Activated CD4-positive, alpha-beta T cell treated with anti-CD3 and anti-CD28 coated beads, Interleukin-2, amount 10 ng/mL, durations not matched to agents 7 days and 5 days (primary cell): ENCODE measurements around the gene CTNNBIP1. TPM values are rescaled to one million over a fixed set of nuclear protein-coding genes. Genes with fewer than 3 reads are reported as not detected.
A peak's percentile ranks its signal among the peaks of the same experiment; 100 is the strongest.

Source experiments
- CTCF ChIA-PET: fragments of 350-600 bp; sonication (Branson Sonifier 250); formaldehyde crosslinking; loops from one replicate; lab custom pipeline; 2021; ENCODE audit warnings: antibody characterized with exemption; lab: Charles Lee
- POLR2A ChIA-PET: fragments of 350-600 bp; sonication (Branson Sonifier 250); formaldehyde crosslinking; loops from one replicate; lab custom pipeline; 2021; ENCODE audit warnings: antibody characterized with exemption; lab: Charles Lee
- DNase-seq: peaks from one replicate; pipeline ENCODE4 v3.0.0-alpha.2; 2020
- H3K27ac Mint-ChIP-seq: one replicate; pipeline ENCODE4 v1.8.0; 2021; ENCODE audit warnings: mild to moderate bottlenecking, moderate library complexity, mixed read lengths
- H3K27me3 Mint-ChIP-seq: one replicate; pipeline ENCODE4 v1.8.0; 2021; ENCODE audit warnings: mixed read lengths
- H3K36me3 Mint-ChIP-seq: one replicate; pipeline ENCODE4 v1.8.0; 2021; ENCODE audit warnings: low read depth, mixed read lengths
- H3K4me1 Mint-ChIP-seq: one replicate; pipeline ENCODE4 v1.8.0; 2021; ENCODE audit warnings: mixed read lengths
- H3K4me3 Mint-ChIP-seq: one replicate; pipeline ENCODE4 v1.8.0; 2021; ENCODE audit warnings: mild to moderate bottlenecking, moderate library complexity, mixed read lengths
- H3K9me3 Mint-ChIP-seq: one replicate; pipeline ENCODE4 v1.8.0; 2021; ENCODE audit warnings: mixed read lengths
- total RNA-seq, 2 experiments: library from RNA; stranded (reverse); gene quantifications; one replicate each; pipeline ENCODE4 v1.2.3, GENCODE V29; 2021

Gene CTNNBIP1
- total RNA-seq, 2 experiments from 2014 or later = 12.2 to 13.9 TPM

DNA sequence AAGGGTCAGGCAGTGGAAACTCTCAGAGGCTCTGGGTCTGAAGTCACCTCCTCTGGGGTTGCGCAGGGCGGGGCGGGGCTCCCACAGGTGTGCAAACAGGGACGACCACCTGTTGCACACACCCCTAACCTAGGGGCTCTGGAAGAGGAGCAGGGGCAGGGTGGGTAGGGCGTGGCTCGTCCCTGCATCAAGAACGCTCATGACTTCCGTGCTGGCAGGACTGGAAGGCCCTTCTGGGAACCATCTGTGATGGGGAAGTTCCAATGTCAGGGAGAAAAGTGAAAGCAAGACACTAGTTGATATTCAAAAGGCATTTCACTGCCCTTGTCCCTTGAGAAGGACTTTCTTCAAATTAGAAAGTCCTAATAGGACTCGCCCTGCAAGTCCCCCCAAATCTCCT, 64.2 kb downstream of the CTNNBIP1 start:
- no peaks in the 10 kb centered on the region for H3K9me3 Mint-ChIP-seq
- no peak for DNase-seq
- H3K27me3 Mint-ChIP-seq = no peaks in the 10 kb centered on the region
- POLR2A ChIA-PET = interaction anchor here (0.7 kb wide), 1 partner anchor 102 kb away, joined by 3 read pairs; no protein-coding TSS in a partner anchor
- CTCF ChIA-PET = no interaction called here
- H3K4me3 Mint-ChIP-seq = no peak overlapping the region
- H3K36me3 Mint-ChIP-seq = peaks cover 1% of the 10 kb centered on the region
- H3K27ac Mint-ChIP-seq = no peak overlapping the region
- peaks cover 16% of the 10 kb centered on the region for H3K4me1 Mint-ChIP-seq

DNA sequence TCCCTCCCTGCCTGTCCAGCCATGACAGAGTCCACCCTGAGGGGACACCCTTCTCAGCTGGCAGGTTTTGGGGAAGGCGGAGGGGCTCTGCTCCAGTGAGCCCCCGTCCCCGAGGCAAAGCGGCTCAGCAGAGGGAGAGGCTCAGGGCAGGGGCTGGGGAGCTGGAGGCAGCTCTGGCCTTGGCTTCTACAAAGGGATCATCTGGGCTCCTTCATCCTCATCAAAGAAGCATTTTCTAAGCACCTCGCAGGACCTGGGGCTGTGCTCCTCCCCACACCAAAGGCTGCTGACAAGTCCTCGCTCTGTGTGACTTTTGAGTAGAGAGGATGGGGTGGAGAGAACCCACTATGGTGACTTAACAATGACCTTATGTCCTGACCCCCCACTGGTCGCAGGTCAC, 65.3 kb downstream of the CTNNBIP1 start:
- ChIA-PET CTCF (interaction anchor here (1.1 to 2.5 kb wide), 2 partner anchors 13 to 18 kb away, joined by 4 to 6 read pairs; no protein-coding TSS in a partner anchor), POLR2A (no interaction called here)
- Mint-ChIP-seq H3K27me3 (no peaks in the 10 kb centered on the region), H3K36me3 (no peaks in the 10 kb centered on the region), H3K4me1 (peaks cover 6% of the 10 kb centered on the region), H3K4me3 (no peak overlapping the region), H3K9me3 (no peaks in the 10 kb centered on the region), H3K27ac (peak overlapping the region; percentile 25)
- DNase-seq = no peak

DNA sequence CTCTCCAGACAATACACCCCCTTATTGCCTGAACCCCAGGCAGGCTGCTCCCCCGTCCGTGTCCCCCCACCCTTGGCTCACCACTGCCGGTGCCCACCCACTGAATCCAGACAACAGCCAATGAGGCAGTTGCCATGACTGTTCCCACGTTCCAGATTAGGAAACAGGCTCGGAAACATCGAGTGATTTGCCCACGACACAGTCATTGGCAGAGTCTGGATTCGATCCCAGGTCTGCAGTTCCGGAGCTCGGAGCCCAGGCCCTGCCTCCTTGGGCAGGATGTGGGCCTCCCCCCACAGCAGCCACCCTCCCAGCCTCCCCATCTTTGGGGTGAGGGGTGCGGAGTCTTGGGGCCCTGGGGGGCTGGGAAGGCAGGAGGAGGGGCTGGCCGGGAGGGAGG, 66.0 kb downstream of the CTNNBIP1 start:
- no peak overlapping the region for H3K4me3 Mint-ChIP-seq
- CTCF ChIA-PET = interaction anchor here (1.1 to 2.5 kb wide), 2 partner anchors 14 to 18 kb away, joined by 4 to 6 read pairs; no protein-coding TSS in a partner anchor

DNA sequence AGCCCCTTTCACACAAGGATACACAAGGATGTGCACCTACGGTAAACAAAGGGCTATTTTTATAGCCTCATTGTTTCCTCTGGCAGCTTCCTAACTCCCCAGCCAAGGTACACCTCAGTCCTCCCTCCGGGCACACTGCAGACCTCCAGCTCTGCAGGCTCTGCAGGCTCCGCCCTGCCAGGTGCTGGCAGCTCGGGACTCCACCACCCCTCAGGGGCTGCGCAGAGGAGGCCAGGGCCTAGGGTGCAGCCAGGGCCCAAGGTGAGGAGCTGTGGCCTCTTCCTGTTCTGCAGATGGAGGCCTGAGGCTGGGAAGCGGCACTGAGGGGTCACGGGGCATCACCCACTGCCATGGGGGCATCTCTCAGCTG, 66.5 kb downstream of the CTNNBIP1 start:
- no peak for DNase-seq
- no peak overlapping the region for H3K27ac Mint-ChIP-seq
- ChIA-PET POLR2A (no interaction called here), CTCF (interaction anchor here (1.3 to 2.5 kb wide), 2 partner anchors 17 to 366 kb away, joined by 3 to 6 read pairs; no protein-coding TSS in a partner anchor)
- no peak overlapping the region for H3K4me3 Mint-ChIP-seq
- no peaks in the 10 kb centered on the region for H3K36me3 Mint-ChIP-seq
- no peaks in the 10 kb centered on the region for H3K27me3 Mint-ChIP-seq
- peaks cover 6% of the 10 kb centered on the region for H3K4me1 Mint-ChIP-seq
- H3K9me3 Mint-ChIP-seq = no peaks in the 10 kb centered on the region

More for the DNA sequence above, 66.0 kb downstream of the CTNNBIP1 start:
- H3K9me3 Mint-ChIP-seq = no peaks in the 10 kb centered on the region
- no peak for DNase-seq
- POLR2A ChIA-PET = no interaction called here
- H3K27me3 Mint-ChIP-seq = no peaks in the 10 kb centered on the region
- no peaks in the 10 kb centered on the region for H3K36me3 Mint-ChIP-seq
- peaks cover 6% of the 10 kb centered on the region for H3K4me1 Mint-ChIP-seq
- no peak overlapping the region for H3K27ac Mint-ChIP-seq

DNA sequence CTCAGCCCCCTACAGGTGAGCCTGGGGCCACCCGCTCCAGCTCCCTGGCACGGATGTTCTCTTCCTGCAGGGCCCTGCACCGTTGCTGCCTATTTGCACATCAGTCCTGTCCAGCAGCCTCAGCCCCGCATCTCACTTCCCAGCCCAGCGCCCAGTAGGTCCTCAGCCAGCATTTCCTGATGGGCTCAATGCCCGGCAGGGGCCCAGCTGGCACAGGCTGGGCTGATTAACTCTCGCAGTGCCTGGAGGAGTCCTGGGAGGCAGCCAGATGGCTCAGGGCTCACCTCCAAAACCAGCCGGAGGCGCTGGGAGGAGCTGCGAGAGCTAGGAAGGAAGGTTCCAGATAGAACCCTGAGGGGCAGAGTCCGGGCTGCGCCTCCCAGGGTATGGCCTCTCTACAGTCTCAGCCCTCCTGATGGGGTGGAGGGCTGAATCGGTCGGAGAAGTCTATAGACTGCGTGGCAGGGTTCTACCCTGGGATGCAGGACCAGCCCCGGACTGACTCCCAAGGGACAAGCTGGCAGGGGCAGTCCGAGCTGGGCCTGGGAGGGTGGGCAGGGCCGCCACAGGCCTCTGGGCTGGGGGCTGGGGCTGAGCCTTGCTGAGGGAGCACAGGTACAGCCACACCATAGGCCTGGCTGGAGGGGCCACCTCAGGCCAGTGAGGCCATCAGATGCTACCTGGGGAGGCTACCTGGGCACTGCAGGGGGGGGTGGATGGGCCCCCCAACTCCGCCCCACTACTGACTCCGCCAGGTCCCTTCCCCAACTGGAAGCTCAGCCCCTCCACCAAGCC, 67.1 kb downstream of the CTNNBIP1 start:
- H3K4me3 Mint-ChIP-seq = no peak overlapping the region
- ChIA-PET POLR2A (no interaction called here), CTCF (interaction anchor here (1.3 to 2.5 kb wide), 2 partner anchors 17 to 367 kb away, joined by 3 to 6 read pairs; no protein-coding TSS in a partner anchor)
- no peak for DNase-seq
- no peaks in the 10 kb centered on the region for H3K9me3 Mint-ChIP-seq
- H3K27me3 Mint-ChIP-seq = no peaks in the 10 kb centered on the region
- H3K4me1 Mint-ChIP-seq = peaks cover 3% of the 10 kb centered on the region
- H3K36me3 Mint-ChIP-seq = no peaks in the 10 kb centered on the region
- no peak overlapping the region for H3K27ac Mint-ChIP-seq

DNA sequence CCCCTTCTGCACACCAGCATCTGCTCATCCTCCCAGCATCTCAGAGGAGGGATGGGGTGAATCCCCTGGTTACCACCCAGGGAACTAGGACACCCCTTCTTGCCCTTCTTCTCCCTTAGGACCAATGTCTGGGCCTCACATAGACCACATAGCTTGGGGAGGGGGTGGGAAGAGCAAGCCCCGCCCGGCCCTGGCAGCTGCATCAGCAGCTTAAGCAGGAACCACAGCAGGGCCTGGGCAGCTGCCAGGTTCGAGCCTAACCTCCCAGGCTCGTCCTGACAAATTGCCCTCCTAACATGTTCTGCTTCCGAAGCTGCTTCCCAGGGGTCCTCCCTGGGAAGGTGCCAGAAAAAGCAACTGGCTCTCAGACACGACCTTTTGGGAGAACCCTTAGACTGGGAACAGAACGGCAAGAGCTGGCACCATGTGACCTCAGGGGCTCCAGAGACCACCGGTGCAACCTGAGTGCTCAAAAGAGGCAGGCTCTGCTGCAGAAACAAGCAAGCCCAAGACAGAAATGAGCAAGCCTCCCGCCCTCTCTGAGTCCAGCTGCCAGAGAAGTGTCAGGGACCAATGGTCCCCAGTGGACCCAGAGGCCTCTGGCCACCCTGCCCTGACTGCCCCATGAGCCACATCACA, 67.9 kb downstream of the CTNNBIP1 start:
- no peaks in the 10 kb centered on the region for H3K27me3 Mint-ChIP-seq
- no peaks in the 10 kb centered on the region for H3K9me3 Mint-ChIP-seq
- DNase-seq = no peak
- CTCF ChIA-PET = interaction anchor here (0.6 to 1.3 kb wide), 3 partner anchors 42 to 367 kb away, joined by 3 read pairs; no protein-coding TSS in a partner anchor
- H3K4me1 Mint-ChIP-seq = peaks cover 2% of the 10 kb centered on the region
- H3K36me3 Mint-ChIP-seq = no peaks in the 10 kb centered on the region
- no peak overlapping the region for H3K4me3 Mint-ChIP-seq
- no peak overlapping the region for H3K27ac Mint-ChIP-seq
- POLR2A ChIA-PET = no interaction called here

DNA sequence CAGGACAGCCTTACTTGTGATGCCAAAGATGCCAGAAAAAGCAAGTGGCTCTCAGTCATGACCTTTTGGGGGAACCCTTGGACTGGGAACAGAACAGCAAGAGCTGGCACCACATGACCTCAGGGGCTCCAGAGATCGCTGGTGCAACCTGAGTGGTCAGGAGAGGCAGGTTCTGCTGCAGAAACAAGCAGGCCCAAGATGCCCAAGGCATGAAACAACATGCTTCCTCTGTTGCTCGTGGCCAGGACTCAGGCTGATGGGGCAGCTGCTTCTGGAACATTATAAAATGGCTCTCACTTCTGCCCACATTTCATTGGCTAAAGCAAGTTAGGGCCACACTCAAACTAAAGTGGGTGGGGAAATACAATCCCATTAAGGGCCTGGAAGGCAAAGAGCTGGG, 68.6 kb downstream of the CTNNBIP1 start:
- ChIA-PET CTCF (interaction anchor here (0.5 to 0.8 kb wide), 3 partner anchors 12 to 68 kb away, joined by 3 to 4 read pairs (median 3); no protein-coding TSS in a partner anchor), POLR2A (no interaction called here)

DNA sequence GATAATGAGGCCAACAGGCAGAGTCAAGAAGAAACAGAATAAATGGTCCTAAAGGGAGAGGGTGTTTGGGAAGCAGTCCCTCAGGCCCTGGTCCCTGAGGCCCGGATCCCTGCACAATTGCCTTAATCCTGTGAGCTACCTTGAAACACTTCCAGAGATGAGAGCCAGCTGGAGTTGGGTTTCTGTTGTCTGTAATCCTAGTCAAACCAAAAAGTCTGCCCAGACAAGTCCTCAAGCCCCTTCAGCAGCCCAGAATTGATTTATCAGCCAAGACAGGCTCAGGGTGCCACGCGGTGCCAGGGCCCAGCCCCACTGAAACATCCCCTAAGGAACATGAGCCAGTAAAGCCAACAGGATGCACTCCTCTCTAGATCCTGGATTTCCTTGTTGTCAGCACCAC, 69.9 kb downstream of the CTNNBIP1 start:
- no peak for DNase-seq
- no peaks in the 10 kb centered on the region for H3K36me3 Mint-ChIP-seq
- ChIA-PET POLR2A (no interaction called here), CTCF (interaction anchor here (0.6 kb wide), 1 partner anchor 116 kb away, joined by 3 read pairs; no protein-coding TSS in a partner anchor)
- no peaks in the 10 kb centered on the region for H3K27me3 Mint-ChIP-seq
- H3K4me3 Mint-ChIP-seq = no peak overlapping the region
- no peak overlapping the region for H3K27ac Mint-ChIP-seq
- H3K9me3 Mint-ChIP-seq = no peaks in the 10 kb centered on the region
- H3K4me1 Mint-ChIP-seq = no peaks in the 10 kb centered on the region

More for the DNA sequence above, 68.6 kb downstream of the CTNNBIP1 start:
- Mint-ChIP-seq H3K4me3 (no peak overlapping the region), H3K27ac (no peak overlapping the region), H3K27me3 (no peaks in the 10 kb centered on the region), H3K36me3 (no peaks in the 10 kb centered on the region), H3K9me3 (no peaks in the 10 kb centered on the region), H3K4me1 (peaks cover 2% of the 10 kb centered on the region)
- DNase-seq = no peak

DNA sequence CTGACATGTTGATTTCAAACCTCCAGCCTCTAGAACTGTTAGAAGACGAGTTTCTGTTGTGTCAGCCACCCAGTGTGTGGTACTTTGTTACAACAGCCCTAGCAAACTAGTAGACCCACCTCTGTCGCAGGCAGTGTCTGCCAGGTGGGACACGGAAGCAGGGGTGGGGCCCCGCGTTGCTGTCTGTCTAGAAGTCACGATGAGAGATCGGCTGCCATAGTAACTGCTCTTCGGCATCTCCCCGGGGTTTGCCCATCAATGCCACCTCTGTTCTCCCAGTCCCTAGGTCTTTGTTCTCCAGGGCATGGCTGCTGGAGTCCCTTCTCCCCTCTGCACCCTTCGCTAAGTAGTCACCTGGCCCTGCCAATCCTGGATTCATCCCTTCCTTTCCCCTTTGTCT, 71.1 kb downstream of the CTNNBIP1 start:
- ChIA-PET POLR2A (no interaction called here), CTCF (interaction anchor here (1.2 kb wide), 1 partner anchor 9 kb away, joined by 3 read pairs; no protein-coding TSS in a partner anchor)
- H3K4me1 Mint-ChIP-seq = no peaks in the 10 kb centered on the region
- DNase-seq = no peak
- no peaks in the 10 kb centered on the region for H3K9me3 Mint-ChIP-seq
- H3K4me3 Mint-ChIP-seq = no peak overlapping the region
- H3K27me3 Mint-ChIP-seq = peaks cover 5% of the 10 kb centered on the region
- H3K36me3 Mint-ChIP-seq = no peaks in the 10 kb centered on the region
- H3K27ac Mint-ChIP-seq = no peak overlapping the region

DNA sequence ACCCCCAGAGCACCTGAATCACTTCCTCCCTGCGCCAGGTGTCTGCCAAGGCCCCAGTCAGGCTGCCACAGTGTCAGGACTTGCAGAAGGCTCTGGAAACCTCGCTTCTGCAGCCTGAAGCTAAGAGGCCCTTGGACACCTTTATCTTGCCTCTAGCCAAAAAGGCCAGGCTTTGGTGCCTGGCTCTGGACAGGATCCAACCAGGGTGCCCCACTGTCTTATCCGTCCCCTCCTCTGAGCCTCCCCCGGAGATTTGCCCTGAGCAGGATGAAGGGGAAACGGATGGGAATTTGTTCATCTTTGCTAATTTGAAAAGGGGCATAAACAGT, 73.5 kb downstream of the CTNNBIP1 start:
- Mint-ChIP-seq H3K4me1 (no peaks in the 10 kb centered on the region), H3K36me3 (no peaks in the 10 kb centered on the region), H3K27ac (no peak overlapping the region), H3K27me3 (peaks cover 7% of the 10 kb centered on the region), H3K4me3 (no peak overlapping the region), H3K9me3 (no peaks in the 10 kb centered on the region)
- CTCF ChIA-PET = no interaction called here
- POLR2A ChIA-PET = no interaction called here
- no peak for DNase-seq

DNA sequence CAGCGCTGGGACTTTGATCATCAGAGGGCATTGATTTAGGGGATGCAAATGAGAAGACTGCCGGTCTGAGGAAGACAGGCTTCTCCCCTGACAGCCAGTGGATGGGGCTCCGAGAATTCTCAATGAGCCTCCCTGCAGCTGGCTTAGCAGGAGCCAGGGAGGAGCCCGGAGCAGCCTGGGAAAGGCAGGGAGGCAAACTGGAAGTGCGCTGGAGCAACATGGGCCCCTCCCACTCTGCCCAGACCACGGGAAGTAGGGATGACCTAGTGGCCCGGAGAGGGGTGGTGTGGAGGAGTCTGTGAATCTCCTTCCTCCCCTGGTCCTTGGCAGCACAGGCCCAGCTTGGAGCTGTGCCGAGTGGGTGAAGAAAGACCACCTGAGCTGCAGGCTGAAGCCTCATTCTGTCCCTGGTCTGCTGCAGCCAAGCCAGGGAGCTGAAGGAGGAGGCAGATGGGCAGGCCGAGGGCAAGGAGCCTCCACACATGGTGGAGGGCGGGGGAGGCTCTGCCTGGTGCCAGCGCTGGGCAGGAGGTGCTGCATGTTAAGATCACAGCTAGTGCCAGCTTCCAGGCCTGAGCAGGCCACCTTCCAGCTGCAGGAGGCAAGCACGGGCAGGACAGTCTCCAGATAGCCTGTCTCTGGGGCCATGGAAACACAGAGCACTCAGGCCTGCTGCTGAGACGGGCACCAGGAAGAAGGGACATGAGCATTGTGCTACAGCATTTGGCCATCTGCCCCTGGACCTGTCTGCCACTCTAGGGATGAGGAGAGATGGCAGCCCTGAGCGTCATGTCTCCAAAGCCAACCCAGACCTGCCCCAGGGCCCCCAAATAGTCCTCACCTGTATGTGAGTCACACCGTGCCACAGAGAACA, 74.1 kb downstream of the CTNNBIP1 start:
- H3K9me3 Mint-ChIP-seq = no peaks in the 10 kb centered on the region
- H3K4me3 Mint-ChIP-seq = no peak overlapping the region
- no peaks in the 10 kb centered on the region for H3K36me3 Mint-ChIP-seq
- H3K4me1 Mint-ChIP-seq = no peaks in the 10 kb centered on the region
- ChIA-PET POLR2A (no interaction called here), CTCF (interaction anchor here (0.6 kb wide), 1 partner anchor 22 kb away, joined by 3 read pairs; no protein-coding TSS in a partner anchor)
- no peak overlapping the region for H3K27ac Mint-ChIP-seq
- DNase-seq = no peak
- peaks cover 7% of the 10 kb centered on the region for H3K27me3 Mint-ChIP-seq

DNA sequence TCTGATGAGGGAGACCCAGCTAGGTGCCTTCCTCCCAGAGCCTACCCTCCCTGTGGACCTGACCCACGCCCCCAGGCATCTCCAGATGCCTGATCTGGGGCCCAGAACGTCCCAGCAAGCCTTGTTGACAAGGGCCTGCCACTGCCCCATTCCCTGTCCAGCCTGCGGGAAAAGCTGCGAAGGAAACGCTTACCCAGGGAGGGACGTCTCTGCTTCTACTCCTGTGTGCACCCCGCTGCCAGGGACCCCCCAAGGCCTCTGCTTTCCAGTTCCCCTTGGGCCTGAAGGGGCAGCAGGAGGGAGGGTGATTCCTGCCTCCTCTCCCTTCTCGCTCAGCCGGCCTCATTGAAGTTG, 74.7 kb downstream of the CTNNBIP1 start:
- ChIA-PET CTCF (interaction anchor here (0.6 kb wide), 1 partner anchor 21 kb away, joined by 3 read pairs; no protein-coding TSS in a partner anchor), POLR2A (no interaction called here)
- no peak for DNase-seq
- no peaks in the 10 kb centered on the region for H3K36me3 Mint-ChIP-seq
- no peaks in the 10 kb centered on the region for H3K9me3 Mint-ChIP-seq
- peaks cover 7% of the 10 kb centered on the region for H3K27me3 Mint-ChIP-seq
- no peaks in the 10 kb centered on the region for H3K4me1 Mint-ChIP-seq
- no peak overlapping the region for H3K27ac Mint-ChIP-seq
- no peak overlapping the region for H3K4me3 Mint-ChIP-seq
